Lower leg skin (tissue), 4 donors: ENCODE results near the gene UBXN6. TPM values are rescaled to one million over a fixed set of nuclear protein-coding genes. Genes with fewer than 3 reads are reported as not detected.

ENCODE experiments used
- DNase-seq, 2 donors: peaks; one replicate each; pipeline ENCODE4 v3.0.0-alpha.2; 2019; ENCODE audit warnings: low spot score in 2 of 2
- H3K4me3 ChIP-seq: fragments of 200-600 bp; sonication (generic); 2 replicates; pipeline ENCODE4 v1.5.1; 2017; ENCODE audit warnings: mild to moderate bottlenecking, low read depth; ENCODE audit not compliant: poor library complexity, severe bottlenecking
- POLR2A ChIP-seq, 2 donors: fragments of 450-650 bp; IDR thresholded peaks; one replicate each; pipeline ENCODE4 v1.6.1; 2016 to 2017; ENCODE audit warnings: antibody characterized with exemption in 2 of 2, mild to moderate bottlenecking in 1 of 2, moderate library complexity in 1 of 2
- WGBS, 2 donors: methylation state at CpG; one replicate each; pipeline ENCODE4 v1.1.5; 2018; 5-methylcytosine and 5-hydroxymethylcytosine counted together
- intact Hi-C: fragments of 100-400 bp; cut with DNase I; formaldehyde crosslinking; loops from one replicate; pipeline ENCODE4 v1.15.0; 2023; ENCODE audit warnings: low total_unique reads
- total RNA-seq, 4 donors: library from RNA; depleted of rRNA; stranded (reverse); fragments of >200 nt; gene quantifications; one replicate each; pipeline ENCODE4 v1.1.0, GENCODE V29; 2016
- TF ChIP-seq, protein P1 (sequence below), 3 donors: fragments of 450-650 bp; IDR thresholded peaks; one replicate each; pipeline ENCODE4 v1.5.1; 2016; ENCODE audit warnings: antibody characterized with exemption in 3 of 3, mild to moderate bottlenecking in 3 of 3, moderate library complexity in 2 of 3

UBXN6 gene
- total RNA-seq, 4 donors from 2014 or later, result 77.0 to 161 (median 111) TPM

DNA sequence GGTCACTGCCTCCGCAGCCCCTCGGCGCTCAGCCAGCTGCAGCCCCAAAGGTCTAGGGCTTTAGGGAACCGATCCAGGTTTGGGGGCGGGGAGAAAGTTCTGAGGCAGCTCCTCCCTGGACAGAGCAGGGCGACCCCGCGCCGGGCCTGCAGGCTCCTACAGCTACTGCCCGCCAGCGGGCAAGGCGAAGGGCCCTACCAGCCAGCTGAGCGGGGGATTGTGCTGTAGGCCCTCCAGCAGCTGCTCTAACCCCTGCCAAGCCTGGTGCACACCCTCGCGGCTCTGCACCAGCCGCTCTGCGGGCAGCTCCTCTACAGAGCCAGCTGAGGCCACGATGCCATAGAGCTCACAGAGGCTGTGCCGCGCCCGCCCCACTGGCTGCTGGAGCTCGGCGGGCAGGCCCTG lies 46.7 kb upstream of the UBXN6 start:
- DNase-seq, result no peak
- 89 to 90% methylated on average over 3 to 10 of the region's 23 CpGs for WGBS, 2 donors
- TF ChIP-seq POLR2A (IDR thresholded peaks at IDR 0.05), result no peak
- TF ChIP-seq, protein P1, sequence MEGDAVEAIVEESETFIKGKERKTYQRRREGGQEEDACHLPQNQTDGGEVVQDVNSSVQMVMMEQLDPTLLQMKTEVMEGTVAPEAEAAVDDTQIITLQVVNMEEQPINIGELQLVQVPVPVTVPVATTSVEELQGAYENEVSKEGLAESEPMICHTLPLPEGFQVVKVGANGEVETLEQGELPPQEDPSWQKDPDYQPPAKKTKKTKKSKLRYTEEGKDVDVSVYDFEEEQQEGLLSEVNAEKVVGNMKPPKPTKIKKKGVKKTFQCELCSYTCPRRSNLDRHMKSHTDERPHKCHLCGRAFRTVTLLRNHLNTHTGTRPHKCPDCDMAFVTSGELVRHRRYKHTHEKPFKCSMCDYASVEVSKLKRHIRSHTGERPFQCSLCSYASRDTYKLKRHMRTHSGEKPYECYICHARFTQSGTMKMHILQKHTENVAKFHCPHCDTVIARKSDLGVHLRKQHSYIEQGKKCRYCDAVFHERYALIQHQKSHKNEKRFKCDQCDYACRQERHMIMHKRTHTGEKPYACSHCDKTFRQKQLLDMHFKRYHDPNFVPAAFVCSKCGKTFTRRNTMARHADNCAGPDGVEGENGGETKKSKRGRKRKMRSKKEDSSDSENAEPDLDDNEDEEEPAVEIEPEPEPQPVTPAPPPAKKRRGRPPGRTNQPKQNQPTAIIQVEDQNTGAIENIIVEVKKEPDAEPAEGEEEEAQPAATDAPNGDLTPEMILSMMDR (IDR thresholded peaks at IDR 0.05), result no peak
- H3K4me3 ChIP-seq, result no peak overlapping the region
- intact Hi-C loops, result no loop called here

DNA sequence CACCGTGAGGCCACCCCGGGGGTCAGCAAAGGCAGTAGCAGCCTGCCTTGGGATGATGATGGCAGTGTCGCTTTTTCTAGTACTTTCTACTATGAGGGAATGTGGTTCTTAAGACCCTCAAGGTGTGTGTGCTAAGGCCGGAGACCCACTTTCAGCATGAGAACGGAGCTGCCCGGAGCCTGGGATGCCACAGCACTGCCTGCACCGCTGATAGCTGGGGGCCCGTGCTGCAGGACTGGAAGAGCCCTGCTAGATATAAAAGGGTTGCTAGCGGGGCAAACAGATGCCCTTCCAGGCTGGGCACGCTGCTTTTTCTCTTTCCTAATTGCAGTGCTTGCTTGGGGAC lies 46.2 kb upstream of the UBXN6 start:
- 91 to 96% methylated on average over 10 of the region's 10 CpGs for WGBS, 2 donors
- intact Hi-C loops, result no loop called here
- DNase-seq, result no peak
- TF ChIP-seq POLR2A (IDR thresholded peaks at IDR 0.05), result no peak
- TF ChIP-seq, protein P1 (IDR thresholded peaks at IDR 0.05), result no peak
- H3K4me3 ChIP-seq, result no peak overlapping the region

- DNase-seq, result no peak
Measured at GRCh38 chr19:4503132-4503824, 45.7 kb upstream of the UBXN6 start.

GRCh38 chr19:4502282-4503131 lies 44.9 kb upstream of the UBXN6 start:
- 85 to 86% methylated on average over 35 to 37 of the region's 37 CpGs for WGBS, 2 donors
- intact Hi-C loops, result no loop called here
- TF ChIP-seq POLR2A (IDR thresholded peaks at IDR 0.05), result no peak
- TF ChIP-seq, protein P1 (IDR thresholded peaks at IDR 0.05), result no peak
- H3K4me3 ChIP-seq, result no peak overlapping the region
- DNase-seq, result no peak

More at GRCh38 chr19:4503132-4503824, 45.7 kb upstream of the UBXN6 start:
- H3K4me3 ChIP-seq, result no peak overlapping the region
- intact Hi-C loops, result no loop called here
- WGBS, 2 donors, result 86 to 88% methylated on average over 21 to 24 of the region's 25 CpGs
- no peak for TF ChIP-seq POLR2A (IDR thresholded peaks at IDR 0.05)
- TF ChIP-seq, protein P1 (IDR thresholded peaks at IDR 0.05), result no peak

GRCh38 chr19:4501691-4502090 lies 44.1 kb upstream of the UBXN6 start:
- 86 to 93% methylated on average over 18 to 24 of the region's 25 CpGs for WGBS, 2 donors
- TF ChIP-seq, protein P1 (IDR thresholded peaks at IDR 0.05), result no peak
- TF ChIP-seq POLR2A (IDR thresholded peaks at IDR 0.05), result no peak
- no peak for DNase-seq
- intact Hi-C loops, result no loop called here
- H3K4me3 ChIP-seq, result no peak overlapping the region
